HepG2 (cell line): ENCODE measurements around the gene USP12. TPM values are rescaled to one million over a fixed set of nuclear protein-coding genes. Genes with fewer than 3 reads are reported as not detected.
A peak's percentile ranks its signal among the peaks of the same experiment; 100 is the strongest.

Source experiments
- AFF4 ChIP-seq: sonication (generic); formaldehyde crosslinking; IDR thresholded peaks from 2 replicates; pipeline ENCODE4 v1.4.0; 2020; ENCODE audit warnings: missing genetic modification reagents
- AHDC1 ChIP-seq: sonication (generic); formaldehyde crosslinking; IDR thresholded peaks from 2 replicates; pipeline ENCODE4 v1.5.1; 2020; ENCODE audit warnings: mild to moderate bottlenecking, missing genetic modification reagents, borderline replicate concordance
- HMGXB3 ChIP-seq: sonication (generic); formaldehyde crosslinking; IDR thresholded peaks from 2 replicates; pipeline ENCODE4 v1.4.0; 2020; ENCODE audit warnings: missing genetic modification reagents, borderline replicate concordance
- HNF4G ChIP-seq, 2 experiments: sonication (generic) in 1 of 2; formaldehyde crosslinking in 1 of 2; IDR thresholded peaks; 2 replicates each; pipeline versions ENCODE4 v1.4.0 to v1.6.1; 2011 to 2020; ENCODE audit warnings: borderline replicate concordance in 2 of 2, low read depth in 2 of 2, mild to moderate bottlenecking in 2 of 2, low read length in 1 of 2, missing genetic modification reagents in 1 of 2, moderate library complexity in 1 of 2
- PAF1 ChIP-seq: IDR thresholded peaks from 2 replicates; pipeline ENCODE4 v1.6.1; 2016; ENCODE audit warnings: missing genetic modification reagents, missing compliant biosample characterization
- PHB2 ChIP-seq: fragments of 450-650 bp; IDR thresholded peaks from 2 replicates; pipeline ENCODE4 v1.6.1; 2018; ENCODE audit not compliant: partially characterized antibody
- ZNF296 ChIP-seq: sonication (generic); formaldehyde crosslinking; conservative IDR thresholded peaks from 2 replicates; pipeline ENCODE4 v1.5.0; 2020; ENCODE audit warnings: mild to moderate bottlenecking, missing genetic modification reagents
- ZNF687 ChIP-seq: sonication (generic); formaldehyde crosslinking; IDR thresholded peaks from 2 replicates; pipeline ENCODE4 v1.5.1; 2020; ENCODE audit warnings: mild to moderate bottlenecking, missing genetic modification reagents, moderate library complexity
- polyA plus RNA-seq, 8 experiments: library from polyadenylated mRNA; depleted of rRNA in 3 of 8; stranded (reverse) in 7 of 8; unstranded in 1 of 8; fragments of >200 nt; fragmentation: Illumina TruSeq in 4 of 8; extraction: Trizol in 4 of 8; gene quantifications; 2 replicates each; pipeline versions ENCODE4 v1.2.1 to v1.2.3, GENCODE V29; 2011 to 2016; ENCODE audit warnings: low read depth in 4 of 8, missing spikeins in 1 of 8, mixed read lengths in 1 of 8; ENCODE audit not compliant: insufficient read depth in 1 of 8
- total RNA-seq, 5 experiments: library from RNA; depleted of rRNA; stranded (reverse); fragments of >200 nt; fragmentation: Illumina TruSeq; extraction: Trizol; gene quantifications; 2 replicates each; pipeline ENCODE4 v1.2.3, GENCODE V29; 2016; ENCODE audit warnings: low read depth in 1 of 5

Gene USP12
- total and polyA plus RNA-seq, 2 of the 13 experiments (the other 11 are each of a cell fraction or from before 2014, with no cell fraction given): 9.8 to 19.5 TPM

GRCh38 chr13:27022571-27023311 lies 148.9 kb downstream of the USP12 start (continued):
- TF ChIP-seq AHDC1 (CRISPR knock-in tag): no peak
- TF ChIP-seq HMGXB3: no peak
- no peak for TF ChIP-seq ZNF296 (CRISPR knock-in tag)
- TF ChIP-seq PHB2: no peak
- no peak for TF ChIP-seq HNF4G (IDR thresholded peaks at IDR 0.05; ENCODE audit: borderline replicate concordance, low read depth, low read length)
- TF ChIP-seq HNF4G (CRISPR knock-in tag; IDR thresholded peaks at IDR 0.05; ENCODE audit: borderline replicate concordance, low read depth): no peak
- peak; percentile 75 for TF ChIP-seq ZNF687 (CRISPR knock-in tag)
- no peak for TF ChIP-seq AFF4 (CRISPR knock-in tag)
- no peak for TF ChIP-seq PAF1 (CRISPR knock-in tag)
